Neural cell (in vitro differentiated cells): ENCODE results near the gene PLBD2. TPM values are rescaled to one million over a fixed set of nuclear protein-coding genes. Genes with fewer than 3 reads are reported as not detected.

Source experiments
- H2AFZ ChIP-seq: fragments of 200-600, 300-800 bp; sonication (generic), shearing (Covaris generic); 2 replicates; pipeline ENCODE4 v1.6.0; 2014; ENCODE audit warnings: low read depth, mild to moderate bottlenecking, antibody characterized with exemption, low read length, moderate library complexity
- H3F3A ChIP-seq: fragments of 200-600 bp; shearing (Covaris generic); 2 replicates; pipeline ENCODE4 v1.6.1; 2016; ENCODE audit warnings: mild to moderate bottlenecking, moderate library complexity, mixed read lengths, antibody characterized with exemption, low read length; ENCODE audit not compliant: insufficient read depth, poor library complexity, severe bottlenecking
- H3K27ac ChIP-seq: fragments of 200-600, 300-800 bp; sonication (generic), shearing (Covaris generic); 2 replicates; pipeline ENCODE4 v1.5.1; 2014; ENCODE audit warnings: mild to moderate bottlenecking, low read length, moderate library complexity
- H3K27me3 ChIP-seq: fragments of 300-800, 200-600 bp; sonication (generic), shearing (Covaris generic); 2 replicates; pipeline ENCODE4 v1.6.0; 2014; ENCODE audit warnings: mild to moderate bottlenecking, low read depth, low read length, moderate library complexity; ENCODE audit not compliant: insufficient read depth
- H3K36me3 ChIP-seq: fragments of 300-800, 200-600 bp; sonication (generic), shearing (Covaris generic); 2 replicates; pipeline ENCODE4 v1.5.1; 2014; ENCODE audit warnings: mild to moderate bottlenecking, antibody characterized with exemption, low read length, moderate library complexity; ENCODE audit not compliant: insufficient read depth
- H3K4me2 ChIP-seq: fragments of 300-800, 200-600 bp; sonication (generic), shearing (Covaris generic); 2 replicates; pipeline ENCODE4 v1.6.0; 2014; ENCODE audit warnings: mild to moderate bottlenecking, low read length
- H3K4me3 ChIP-seq: fragments of 300-800, 200-600 bp; sonication (generic), shearing (Covaris generic); 2 replicates; pipeline ENCODE4 v1.5.1; 2014; ENCODE audit warnings: mild to moderate bottlenecking, low read length, moderate library complexity
- H3K79me2 ChIP-seq: fragments of 200-600 bp; shearing (Covaris generic); replicated peaks from 2 replicates; pipeline ENCODE4 v1.6.0; 2014; ENCODE audit warnings: mild to moderate bottlenecking, low read length, moderate library complexity; ENCODE audit not compliant: insufficient read depth
- H3K9ac ChIP-seq: fragments of 300-800, 200-600 bp; sonication (generic), shearing (Covaris generic); 2 replicates; pipeline ENCODE4 v1.6.1; 2016; ENCODE audit warnings: mild to moderate bottlenecking, low read length, mixed read lengths
- H3K9me2 ChIP-seq: fragments of 200-600 bp; shearing (Covaris generic); 2 replicates; pipeline ENCODE4 v1.6.1; 2016; ENCODE audit warnings: mild to moderate bottlenecking, low read length, mixed read lengths; ENCODE audit not compliant: insufficient read depth
- H3K9me3 ChIP-seq: fragments of 200-600, 300-800 bp; sonication (generic), shearing (Covaris generic); 2 replicates; pipeline ENCODE4 v1.6.1; 2016; ENCODE audit warnings: mild to moderate bottlenecking, mixed run types, low read length, moderate library complexity, mixed read lengths
- H4K20me1 ChIP-seq: fragments of 200-600 bp; shearing (Covaris generic); 2 replicates; pipeline ENCODE4 v1.6.1; 2016; ENCODE audit warnings: mild to moderate bottlenecking, mixed run types; ENCODE audit not compliant: insufficient read depth
- EP300 ChIP-seq: fragments of 450-650 bp; conservative IDR thresholded peaks from 2 replicates; pipeline ENCODE4 v1.6.1; 2014; ENCODE audit warnings: antibody characterized with exemption, mild to moderate bottlenecking, moderate library complexity; ENCODE audit not compliant: poor library complexity, severe bottlenecking
- EZH2 ChIP-seq: fragments of 200-600, 300-800 bp; shearing (Covaris generic), sonication (generic); IDR thresholded peaks from 2 replicates; pipeline ENCODE4 v1.6.1; 2014; ENCODE audit warnings: antibody characterized with exemption, low read length, borderline replicate concordance, mild to moderate bottlenecking; ENCODE audit not compliant: insufficient read depth, poor library complexity, severe bottlenecking
- MXI1 ChIP-seq: fragments of 450-650 bp; conservative IDR thresholded peaks from 2 replicates; pipeline ENCODE4 v1.6.1; 2014; ENCODE audit warnings: antibody characterized with exemption, mild to moderate bottlenecking; ENCODE audit not compliant: poor library complexity, severe bottlenecking
- POLR2AphosphoS5 ChIP-seq: IDR thresholded peaks from 2 replicates; pipeline ENCODE4 v1.6.1; 2012
- RAD21 ChIP-seq: fragments of 450-650 bp; conservative IDR thresholded peaks from 2 replicates; pipeline ENCODE4 v1.6.1; 2014; ENCODE audit warnings: antibody characterized with exemption, mild to moderate bottlenecking, moderate library complexity
- REST ChIP-seq: IDR thresholded peaks from 2 replicates; pipeline ENCODE4 v1.6.1; 2012; ENCODE audit warnings: borderline replicate concordance
- SMC3 ChIP-seq: fragments of 450-650 bp; conservative IDR thresholded peaks from 2 replicates; pipeline ENCODE4 v1.6.1; 2014; ENCODE audit warnings: antibody characterized with exemption, mild to moderate bottlenecking, moderate library complexity; ENCODE audit not compliant: poor library complexity
- TAF1 ChIP-seq: IDR thresholded peaks from 2 replicates; pipeline ENCODE4 v1.6.1; 2012; ENCODE audit warnings: low read depth
- polyA plus RNA-seq: library from polyadenylated mRNA; depleted of rRNA; stranded (reverse); fragments of >200 nt; gene quantifications from 2 replicates; pipeline ENCODE4 v1.2.3, GENCODE V29; 2014
- TF ChIP-seq, protein P1 (sequence below): fragments of 450-650 bp; IDR thresholded peaks from 2 replicates; pipeline ENCODE4 v1.5.1; 2014; ENCODE audit warnings: antibody characterized with exemption, mild to moderate bottlenecking, moderate library complexity; ENCODE audit not compliant: poor library complexity, severe bottlenecking

The PLBD2 gene
- polyA plus RNA-seq, 1 donor from 2014 or later = 4.8 TPM

- Histone ChIP-seq H3K9me2 (no peaks in the 10 kb centered on the region), H3K79me2 (no peaks in the 10 kb centered on the region), H2AFZ (no peak overlapping the region), H3K9ac (no peak overlapping the region), H3K36me3 (no peaks in the 10 kb centered on the region), H3F3A (no peaks in the 10 kb centered on the region), H3K27ac (no peak overlapping the region), H3K9me3 (no peaks in the 10 kb centered on the region), H3K4me2 (no peak overlapping the region), H3K27me3 (no peaks in the 10 kb centered on the region), H3K4me3 (no peak overlapping the region), H4K20me1 (no peaks in the 10 kb centered on the region)
- TF ChIP-seq EZH2 (no peak), SMC3 (no peak), POLR2AphosphoS5 (no peak), RAD21 (no peak), REST (no peak), MXI1 (no peak), TAF1 (no peak), EP300 (no peak)
- TF ChIP-seq, protein P1, sequence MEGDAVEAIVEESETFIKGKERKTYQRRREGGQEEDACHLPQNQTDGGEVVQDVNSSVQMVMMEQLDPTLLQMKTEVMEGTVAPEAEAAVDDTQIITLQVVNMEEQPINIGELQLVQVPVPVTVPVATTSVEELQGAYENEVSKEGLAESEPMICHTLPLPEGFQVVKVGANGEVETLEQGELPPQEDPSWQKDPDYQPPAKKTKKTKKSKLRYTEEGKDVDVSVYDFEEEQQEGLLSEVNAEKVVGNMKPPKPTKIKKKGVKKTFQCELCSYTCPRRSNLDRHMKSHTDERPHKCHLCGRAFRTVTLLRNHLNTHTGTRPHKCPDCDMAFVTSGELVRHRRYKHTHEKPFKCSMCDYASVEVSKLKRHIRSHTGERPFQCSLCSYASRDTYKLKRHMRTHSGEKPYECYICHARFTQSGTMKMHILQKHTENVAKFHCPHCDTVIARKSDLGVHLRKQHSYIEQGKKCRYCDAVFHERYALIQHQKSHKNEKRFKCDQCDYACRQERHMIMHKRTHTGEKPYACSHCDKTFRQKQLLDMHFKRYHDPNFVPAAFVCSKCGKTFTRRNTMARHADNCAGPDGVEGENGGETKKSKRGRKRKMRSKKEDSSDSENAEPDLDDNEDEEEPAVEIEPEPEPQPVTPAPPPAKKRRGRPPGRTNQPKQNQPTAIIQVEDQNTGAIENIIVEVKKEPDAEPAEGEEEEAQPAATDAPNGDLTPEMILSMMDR = no peak
Measured at GRCh38 chr12:113402586-113403260, 44.3 kb downstream of the PLBD2 start.

DNA sequence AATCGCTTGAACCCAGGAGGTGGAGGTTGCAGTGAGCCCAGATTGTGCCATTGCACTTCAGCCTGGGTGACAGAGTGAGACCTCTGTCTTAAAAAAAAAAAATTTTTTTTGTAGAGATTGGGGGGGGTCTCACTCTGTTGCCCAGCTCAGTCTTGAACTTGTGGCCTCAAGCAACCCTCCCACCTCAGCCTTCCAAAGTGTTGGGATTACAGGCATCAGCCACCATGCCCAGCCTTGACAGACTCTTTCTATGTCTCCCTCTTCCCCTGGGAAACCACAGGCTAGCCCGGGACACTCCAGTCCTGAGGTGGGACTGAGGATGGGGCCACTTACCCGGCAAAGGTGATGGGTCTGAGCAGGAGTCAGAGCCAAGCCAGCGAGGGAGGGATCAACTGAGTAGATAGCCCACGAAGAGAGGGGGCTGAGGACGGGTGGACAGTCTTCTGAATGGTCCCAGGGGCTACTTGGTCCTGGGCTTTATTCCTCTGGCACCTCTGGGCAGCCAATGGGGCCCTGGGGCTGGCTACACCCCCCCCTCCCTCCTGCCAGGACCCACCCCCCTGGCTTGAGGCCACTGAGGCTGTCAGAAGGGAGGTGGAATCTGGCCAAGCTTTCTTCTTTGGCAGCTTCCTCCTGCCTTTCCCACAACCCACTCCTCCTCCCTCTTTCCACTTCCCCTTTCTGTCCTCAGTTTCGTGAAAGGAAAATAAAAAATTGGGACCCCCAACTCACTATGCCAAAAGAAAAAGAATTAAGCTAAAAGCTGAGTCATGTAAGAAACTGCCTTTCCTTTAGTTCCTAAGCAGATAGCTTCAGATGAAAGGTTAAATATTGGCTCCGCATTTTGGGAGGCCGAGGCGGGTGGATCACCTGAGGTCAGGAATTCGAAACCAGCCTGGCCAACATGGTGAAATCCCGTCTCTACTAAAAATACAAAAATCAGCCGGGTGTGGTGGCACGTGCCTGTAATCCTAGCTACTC lies 45.3 kb downstream of the PLBD2 start, which contains the start of gene SDS:
Gene SDS, minus strand, starts transcription at position 453 of the 981 bp plus-strand sequence. CDS start 4,179 bp downstream, outside the sequence.
- H4K20me1 ChIP-seq = no peaks in the 10 kb centered on the region
- no peaks in the 10 kb centered on the region for H3K79me2 ChIP-seq
- no peaks in the 10 kb centered on the region for H3F3A ChIP-seq
- H3K36me3 ChIP-seq = no peaks in the 10 kb centered on the region
- TF ChIP-seq SMC3 (no peak), EZH2 (no peak), RAD21 (no peak), EP300 (no peak), MXI1 (no peak), TAF1 (no peak), REST (no peak), POLR2AphosphoS5 (no peak)
- TF ChIP-seq, protein P1 = no peak
- H2AFZ ChIP-seq = no peak within 1 kb of the TSS
- no peaks in the 10 kb centered on the region for H3K9me2 ChIP-seq
- H3K4me2 ChIP-seq = no peak within 1 kb of the TSS
- no peak within 1 kb of the TSS for H3K9ac ChIP-seq
- H3K27ac ChIP-seq = no peak within 1 kb of the TSS
- H3K27me3 ChIP-seq = no peaks in the 10 kb centered on the region
- H3K4me3 ChIP-seq = no peak within 1 kb of the TSS
- H3K9me3 ChIP-seq = no peaks in the 10 kb centered on the region
